Sigmoid colon (tissue), 4 donors: ENCODE measurements around the gene STIP1.

Experiments used
- CTCF ChIP-seq, 4 experiments: fragments of 450-650 bp in 3 of 4; fragments of 200-600 bp in 1 of 4; IDR thresholded peaks; one replicate each; pipeline ENCODE4 v1.5.1; 2016 to 2019; ENCODE audit warnings: antibody characterized with exemption in 4 of 4, mild to moderate bottlenecking in 3 of 4, moderate library complexity in 2 of 4
- POLR2A ChIP-seq, 2 donors: fragments of 450-650 bp; IDR thresholded peaks; one replicate each; pipeline ENCODE4 v1.6.1; 2016; ENCODE audit warnings: antibody characterized with exemption in 2 of 2, mild to moderate bottlenecking in 2 of 2, moderate library complexity in 2 of 2
- POLR2AphosphoS5 ChIP-seq, 4 donors: sonication (generic); formaldehyde crosslinking; IDR thresholded peaks; one replicate each; pipeline ENCODE4 v1.6.1; 2017; ENCODE audit warnings: antibody characterized with exemption in 4 of 4

- TF ChIP-seq CTCF (IDR thresholded peaks at IDR 0.05) = no peak
- TF ChIP-seq POLR2A (IDR thresholded peaks at IDR 0.05) = no peak
- TF ChIP-seq POLR2AphosphoS5 (IDR thresholded peaks at IDR 0.05) = no peak
Observed at GRCh38 chr11:64183890-64184289, 2.1 kb upstream of the STIP1 start.
